Breast epithelium (tissue), 4 donors: ENCODE results near the gene SYT5. TPM values are rescaled to one million over a fixed set of nuclear protein-coding genes. Genes with fewer than 3 reads are reported as not detected.

Source experiments
- DNase-seq, 2 donors: peaks; one replicate each; pipeline ENCODE4 v3.0.0-alpha.2; 2019; ENCODE audit warnings: low spot score in 2 of 2
- H3K27ac ChIP-seq, 2 donors: fragments of 200-600 bp; sonication (generic) in 1 of 2; one replicate each; pipeline ENCODE4 v1.5.1; 2016 to 2019; ENCODE audit warnings: mild to moderate bottlenecking in 1 of 2
- H3K27me3 ChIP-seq, 2 donors: fragments of 200-600 bp; sonication (generic) in 1 of 2; one replicate each; pipeline versions ENCODE4 v1.5.1 to v1.6.0; 2017 to 2019; ENCODE audit warnings: control low read depth in 1 of 2, mild to moderate bottlenecking in 1 of 2
- H3K36me3 ChIP-seq: fragments of 200-600 bp; one replicate; pipeline ENCODE4 v1.5.1; 2019
- H3K4me1 ChIP-seq, 2 donors: fragments of 200-600 bp; sonication (generic); one replicate each; pipeline ENCODE4 v1.5.1; 2016 to 2019; ENCODE audit warnings: control low read depth in 1 of 2
- H3K4me3 ChIP-seq, 3 donors: fragments of 200-600 bp; sonication (generic); 1 replicate in 2 of 3; 2 replicates in 1 of 3; pipeline ENCODE4 v1.5.1; 2016 to 2019; ENCODE audit warnings: mild to moderate bottlenecking in 3 of 3, moderate library complexity in 2 of 3
- H3K9me3 ChIP-seq, 2 donors: fragments of 200-600 bp; sonication (generic) in 1 of 2; one replicate each; pipeline ENCODE4 v1.5.1; 2016 to 2019; ENCODE audit warnings: control low read depth in 1 of 2
- POLR2A ChIP-seq: fragments of 450-650 bp; IDR thresholded peaks from one replicate; pipeline ENCODE4 v1.6.1; 2016; ENCODE audit warnings: antibody characterized with exemption, mild to moderate bottlenecking, moderate library complexity
- POLR2AphosphoS5 ChIP-seq, 3 donors: sonication (generic); formaldehyde crosslinking; IDR thresholded peaks; one replicate each; pipeline ENCODE4 v1.6.1; 2017; ENCODE audit warnings: antibody characterized with exemption in 3 of 3
- intact Hi-C: fragments of 100-400 bp; cut with DNase I; formaldehyde crosslinking; loops from one replicate; pipeline ENCODE4 v1.15.1; 2023; ENCODE audit warnings: low total_unique reads
- total RNA-seq, 3 donors: library from RNA; depleted of rRNA; stranded (reverse); fragments of >200 nt; gene quantifications; one replicate each; pipeline ENCODE4 v1.1.0, GENCODE V29; 2016
- TF ChIP-seq, protein P1 (sequence below), 3 donors: fragments of 450-650 bp; IDR thresholded peaks; one replicate each; pipeline ENCODE4 v1.5.1; 2016 to 2017; ENCODE audit warnings: antibody characterized with exemption in 3 of 3, mild to moderate bottlenecking in 3 of 3, moderate library complexity in 3 of 3

SYT5 gene
- total RNA-seq, 3 donors from 2014 or later = under 0.01 TPM; not detected in 2

DNA sequence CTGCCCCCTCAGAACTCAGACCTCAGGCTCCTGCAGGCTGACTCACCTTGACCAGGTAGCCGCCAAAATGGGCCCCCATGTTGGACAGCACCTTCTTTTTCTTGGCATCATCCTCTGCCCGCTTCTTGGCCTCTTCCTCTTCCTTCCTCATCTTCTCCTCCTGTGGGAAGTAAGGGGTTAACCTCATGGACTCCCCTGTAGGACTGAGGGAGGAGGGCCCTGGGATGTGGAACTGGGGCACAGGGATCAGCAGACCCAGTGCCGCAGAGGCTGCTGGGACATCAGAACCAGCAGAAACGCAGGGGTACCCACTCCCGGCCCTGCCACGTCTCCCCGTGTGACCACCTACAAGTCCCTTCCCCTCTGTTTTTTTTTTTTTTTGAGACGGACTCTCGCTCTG lies 42.2 kb downstream of the SYT5 start:
- DNase-seq = no peak
- intact Hi-C loops = no loop called here
- TF ChIP-seq, protein P1, sequence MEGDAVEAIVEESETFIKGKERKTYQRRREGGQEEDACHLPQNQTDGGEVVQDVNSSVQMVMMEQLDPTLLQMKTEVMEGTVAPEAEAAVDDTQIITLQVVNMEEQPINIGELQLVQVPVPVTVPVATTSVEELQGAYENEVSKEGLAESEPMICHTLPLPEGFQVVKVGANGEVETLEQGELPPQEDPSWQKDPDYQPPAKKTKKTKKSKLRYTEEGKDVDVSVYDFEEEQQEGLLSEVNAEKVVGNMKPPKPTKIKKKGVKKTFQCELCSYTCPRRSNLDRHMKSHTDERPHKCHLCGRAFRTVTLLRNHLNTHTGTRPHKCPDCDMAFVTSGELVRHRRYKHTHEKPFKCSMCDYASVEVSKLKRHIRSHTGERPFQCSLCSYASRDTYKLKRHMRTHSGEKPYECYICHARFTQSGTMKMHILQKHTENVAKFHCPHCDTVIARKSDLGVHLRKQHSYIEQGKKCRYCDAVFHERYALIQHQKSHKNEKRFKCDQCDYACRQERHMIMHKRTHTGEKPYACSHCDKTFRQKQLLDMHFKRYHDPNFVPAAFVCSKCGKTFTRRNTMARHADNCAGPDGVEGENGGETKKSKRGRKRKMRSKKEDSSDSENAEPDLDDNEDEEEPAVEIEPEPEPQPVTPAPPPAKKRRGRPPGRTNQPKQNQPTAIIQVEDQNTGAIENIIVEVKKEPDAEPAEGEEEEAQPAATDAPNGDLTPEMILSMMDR (IDR thresholded peaks at IDR 0.05) = no peak
- TF ChIP-seq POLR2AphosphoS5 (IDR thresholded peaks at IDR 0.05) = no peak
- TF ChIP-seq POLR2A = no peak
- no peaks in the 10 kb centered on the region for H3K9me3 ChIP-seq
- no peak overlapping the region for H3K27ac ChIP-seq
- H3K36me3 ChIP-seq = no peaks in the 10 kb centered on the region
- peaks cover 0 to 51% of the 10 kb centered on the region in 2 donors for H3K27me3 ChIP-seq
- H3K4me3 ChIP-seq = no peak overlapping the region
- no peaks in the 10 kb centered on the region for H3K4me1 ChIP-seq

DNA sequence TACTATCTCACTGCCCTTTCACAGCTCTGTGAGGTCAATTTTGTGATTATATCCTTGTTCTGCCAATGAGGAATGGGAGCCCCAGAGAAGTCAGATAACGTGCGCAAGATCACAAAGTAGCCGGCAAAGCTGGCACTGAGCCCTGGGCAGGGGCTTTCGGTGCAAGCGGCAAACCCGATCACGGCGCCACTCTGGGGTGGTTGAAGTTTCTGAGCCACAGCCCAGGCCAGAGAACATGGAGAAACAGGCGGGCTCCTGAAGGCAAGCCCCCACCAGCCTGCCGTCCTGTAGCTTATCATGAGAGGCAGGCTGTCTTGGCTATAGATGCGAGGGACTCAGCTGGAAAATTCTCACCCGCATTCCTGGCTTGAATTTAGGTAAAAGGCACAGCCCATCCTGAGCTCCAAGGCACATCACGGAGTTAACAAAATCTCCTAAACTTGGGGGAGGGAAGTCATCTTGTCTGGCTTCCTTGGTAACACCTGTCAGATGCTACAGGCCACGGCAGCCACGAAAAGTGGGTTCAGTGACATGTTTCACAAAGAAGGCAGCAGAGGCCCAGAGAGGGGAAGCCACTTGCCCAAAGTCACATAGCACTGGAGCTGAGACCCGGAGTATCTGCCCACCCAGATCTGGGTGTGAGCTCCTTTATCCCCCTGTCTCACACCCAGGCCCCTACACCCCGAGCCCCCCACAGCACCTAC lies 43.5 kb downstream of the SYT5 start:
- no peak for DNase-seq
- no peaks in the 10 kb centered on the region for H3K9me3 ChIP-seq
- no peak for TF ChIP-seq POLR2AphosphoS5 (IDR thresholded peaks at IDR 0.05)
- TF ChIP-seq, protein P1 (IDR thresholded peaks at IDR 0.05) = no peak
- no peak for TF ChIP-seq POLR2A
- no peak overlapping the region for H3K4me3 ChIP-seq
- H3K27ac ChIP-seq = no peak overlapping the region
- H3K27me3 ChIP-seq = peaks cover 0 to 41% of the 10 kb centered on the region in 2 donors
- H3K4me1 ChIP-seq = no peaks in the 10 kb centered on the region
- intact Hi-C loops = no loop called here
- no peaks in the 10 kb centered on the region for H3K36me3 ChIP-seq

DNA sequence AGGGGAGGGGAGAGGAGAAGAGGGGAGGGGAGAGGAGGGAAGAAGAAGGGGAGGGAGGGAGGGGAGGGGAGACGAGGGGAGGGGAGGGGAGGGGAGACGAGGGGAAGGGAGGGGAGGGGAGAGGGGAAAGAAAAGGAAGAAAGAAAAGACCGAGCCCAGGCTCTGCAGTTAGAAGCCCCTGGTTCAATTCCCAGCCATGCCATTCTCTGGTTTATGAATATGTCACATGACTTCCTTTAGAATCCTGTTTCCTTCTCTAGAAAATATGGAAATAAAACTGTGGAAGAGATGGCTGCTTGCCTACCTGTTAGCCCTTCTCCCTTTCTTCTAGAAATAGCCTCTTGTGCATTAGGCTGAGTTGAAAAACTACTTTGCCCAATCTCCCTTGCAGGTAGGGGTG lies 45.4 kb downstream of the SYT5 start:
- TF ChIP-seq POLR2AphosphoS5 (IDR thresholded peaks at IDR 0.05) (no peak), POLR2A (no peak)
- TF ChIP-seq, protein P1 (IDR thresholded peaks at IDR 0.05) = no peak
- DNase-seq = no peak
- H3K9me3 ChIP-seq = no peaks in the 10 kb centered on the region
- no peak overlapping the region for H3K4me3 ChIP-seq
- no peaks in the 10 kb centered on the region for H3K4me1 ChIP-seq
- intact Hi-C loops = no loop called here
- peaks cover 0 to 43% of the 10 kb centered on the region in 2 donors for H3K27me3 ChIP-seq
- H3K27ac ChIP-seq = no peak overlapping the region
- no peaks in the 10 kb centered on the region for H3K36me3 ChIP-seq

DNA sequence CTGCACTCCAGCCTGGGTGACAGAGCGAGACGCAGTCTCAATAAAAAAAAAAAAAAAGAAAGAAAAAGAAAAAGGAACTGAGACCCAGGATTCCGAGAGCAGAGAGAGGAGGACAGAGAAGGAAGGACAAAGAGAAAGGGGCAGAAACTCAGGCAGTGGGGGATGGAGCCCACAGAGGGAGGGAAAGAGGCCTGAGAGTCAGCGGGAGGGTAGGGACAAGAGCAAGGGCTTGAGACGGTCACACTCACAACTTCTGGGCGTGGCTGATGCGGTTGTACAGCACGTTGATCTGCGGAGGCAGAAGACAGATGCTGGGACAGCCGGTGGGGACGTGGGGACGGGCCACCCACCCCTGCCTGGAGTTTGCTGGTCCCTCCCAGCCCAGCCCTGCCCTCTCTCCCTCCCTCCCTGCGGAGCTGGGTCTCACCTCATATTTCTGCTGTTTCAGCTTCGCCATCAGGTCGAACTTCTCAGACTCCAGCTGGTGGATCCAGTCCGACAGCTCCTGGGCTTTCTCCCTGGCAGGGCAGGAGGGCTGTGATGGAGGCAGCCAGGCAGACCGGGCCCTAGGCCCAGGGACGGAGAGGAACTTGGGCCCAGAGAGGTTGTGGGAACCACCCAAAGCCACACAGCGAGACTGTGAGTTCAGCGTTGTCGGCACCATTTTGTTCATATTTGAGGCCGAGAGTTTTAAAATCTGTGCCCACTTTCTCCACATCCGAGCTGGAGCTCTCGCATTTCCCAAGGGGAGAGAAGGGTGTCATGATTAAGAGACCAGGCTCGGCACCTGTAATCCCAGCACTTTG lies 46.2 kb downstream of the SYT5 start:
- Histone ChIP-seq H3K36me3 (no peaks in the 10 kb centered on the region), H3K4me1 (no peaks in the 10 kb centered on the region), H3K9me3 (no peaks in the 10 kb centered on the region), H3K4me3 (no peak overlapping the region), H3K27ac (no peak overlapping the region), H3K27me3 (peaks cover 0 to 46% of the 10 kb centered on the region in 2 donors)
- DNase-seq = no peak
- intact Hi-C loops = no loop called here
- TF ChIP-seq POLR2A = no peak
- TF ChIP-seq, protein P1 (IDR thresholded peaks at IDR 0.05) = no peak
- no peak for TF ChIP-seq POLR2AphosphoS5 (IDR thresholded peaks at IDR 0.05)
